Right lobe of liver (tissue), 6 donors: Measurements from ENCODE around the gene HOXC10. TPM values are rescaled to one million over a fixed set of nuclear protein-coding genes. Genes with fewer than 3 reads are reported as not detected.

Experiments used
- ATAC-seq, 4 donors: fragments of 200-7000 bp; cut with Tn5 transposase; one replicate each; pipeline ENCODE4 v1.9.1; 2020; ENCODE audit warnings: mild to moderate bottlenecking in 4 of 4, moderate library complexity in 4 of 4
- DNase-seq, 3 donors: peaks; one replicate each; pipeline ENCODE4 v3.0.0-alpha.2; 2020
- H3K27ac ChIP-seq, 3 donors: fragments of 200-600 bp; one replicate each; pipeline ENCODE4 v1.8.0; 2022
- H3K27me3 ChIP-seq, 2 donors: fragments of 200-600 bp; one replicate each; pipeline ENCODE4 v1.8.0; 2022
- H3K36me3 ChIP-seq, 4 donors: fragments of 200-600 bp; sonication (generic) in 1 of 4; one replicate each; pipeline versions ENCODE4 v1.5.1 to v1.8.0; 2017 to 2022; ENCODE audit warnings: control low read depth in 1 of 4
- H3K4me1 ChIP-seq, 4 donors: fragments of 200-600 bp; sonication (generic) in 1 of 4; one replicate each; pipeline versions ENCODE4 v1.5.1 to v1.8.0; 2017 to 2022; ENCODE audit warnings: control low read depth in 1 of 4
- H3K4me3 ChIP-seq, 3 donors: fragments of 200-600 bp; one replicate each; pipeline ENCODE4 v1.8.0; 2022
- H3K9me3 ChIP-seq, 4 donors: fragments of 200-600 bp; sonication (generic) in 1 of 4; one replicate each; pipeline versions ENCODE4 v1.5.1 to v1.8.0; 2017 to 2022; ENCODE audit warnings: control low read depth in 1 of 4
- POLR2A ChIP-seq: fragments of 450-650 bp; IDR thresholded peaks from one replicate; pipeline ENCODE4 v1.6.1; 2017; ENCODE audit warnings: antibody characterized with exemption, mild to moderate bottlenecking
- WGBS: methylation state at CpG from one replicate; pipeline ENCODE4 v1.1.6; 2018; ENCODE audit warnings: low coverage, low lambda C conversion rate; ENCODE audit not compliant: insufficient coverage; ENCODE audit errors: missing lambda C conversion rate; 5-methylcytosine and 5-hydroxymethylcytosine counted together
- intact Hi-C, 2 donors: fragments of 100-400 bp; cut with DNase I; formaldehyde crosslinking; loops; one replicate each; pipeline versions ENCODE4 v1.11.2 to v1.14.1; 2022
- total RNA-seq, 6 experiments: library from RNA; depleted of rRNA in 2 of 6; stranded (reverse); fragments of >200 nt in 2 of 6; fragmentation: NEBNext Ultra II Directional in 3 of 6; extraction: Animal tissue kit (Norgen Biotek cat#: 25700) in 3 of 6; gene quantifications; one replicate each; pipeline versions ENCODE4 v1.1.0 to v1.2.4, GENCODE V29; 2016 to 2023
- TF ChIP-seq, protein P1 (sequence below), 4 donors: fragments of 200-600 bp in 3 of 4; fragments of 450-650 bp in 1 of 4; IDR thresholded peaks; one replicate each; pipeline versions ENCODE4 v1.5.1 to v1.8.0; 2016 to 2022; ENCODE audit warnings: antibody characterized with exemption in 4 of 4, mild to moderate bottlenecking in 2 of 4
- donor health status: DM: no; HTN: yes; CAD: no.
- donor health status: DM: no; HTN: no; CAD: no.
- donor health status: DM: no; HTN: no; CAD: no.
- donor health status: DM: no; HTN: yes; CAD: no.
- donor health status: DM: no; HTN: yes; CAD: no.

Gene HOXC10
- total RNA-seq, 6 experiments from 2014 or later: not detected

DNA sequence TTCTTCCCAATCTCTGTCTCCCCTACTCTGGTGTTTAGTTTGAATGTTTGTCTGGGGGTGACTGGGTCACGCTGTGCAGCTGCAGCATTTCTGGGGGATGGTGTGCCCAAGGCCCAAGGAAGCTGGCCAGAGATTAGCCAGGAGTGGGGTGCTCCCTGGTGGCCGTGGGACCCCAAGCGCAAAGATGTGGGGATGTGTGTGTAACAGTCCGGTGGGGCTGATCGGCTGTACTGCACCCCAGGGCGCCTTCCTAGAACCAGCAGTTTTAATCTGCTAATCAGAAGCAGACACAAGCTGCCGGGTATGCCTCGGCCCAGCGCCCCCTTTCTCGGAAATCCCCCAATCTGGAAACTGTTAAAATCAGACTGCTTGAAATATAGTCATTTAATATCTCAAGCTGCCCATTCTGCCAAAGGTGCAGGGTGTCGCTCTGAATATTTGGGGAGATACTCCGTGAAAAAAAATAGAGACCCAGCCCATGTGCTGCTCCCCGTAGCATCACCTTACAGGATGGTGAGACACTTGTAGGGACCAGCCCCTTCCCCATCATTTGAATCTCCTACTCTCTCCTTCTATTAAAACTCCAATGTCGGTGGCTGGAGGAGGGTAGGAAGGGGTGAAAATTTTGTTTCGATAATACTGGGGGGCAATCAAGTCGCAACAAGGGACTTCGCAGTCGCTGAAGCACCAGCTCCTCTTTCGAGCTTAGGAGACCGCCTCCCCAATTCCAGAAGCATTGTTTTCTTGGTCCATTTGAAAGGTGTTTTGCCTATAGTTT is 19.3 kb downstream of the HOXC10 start:
- Histone ChIP-seq H3K4me1 (peaks cover 0 to 18% (median 0%) of the 10 kb centered on the region in 4 donors), H3K27me3 (peaks cover 5 to 41% of the 10 kb centered on the region in 2 donors), H3K36me3 (no peaks in the 10 kb centered on the region), H3K27ac (no peak overlapping the region), H3K9me3 (no peaks in the 10 kb centered on the region), H3K4me3 (no peak overlapping the region)
- intact Hi-C loops: no loop called here
- TF ChIP-seq, protein P1, sequence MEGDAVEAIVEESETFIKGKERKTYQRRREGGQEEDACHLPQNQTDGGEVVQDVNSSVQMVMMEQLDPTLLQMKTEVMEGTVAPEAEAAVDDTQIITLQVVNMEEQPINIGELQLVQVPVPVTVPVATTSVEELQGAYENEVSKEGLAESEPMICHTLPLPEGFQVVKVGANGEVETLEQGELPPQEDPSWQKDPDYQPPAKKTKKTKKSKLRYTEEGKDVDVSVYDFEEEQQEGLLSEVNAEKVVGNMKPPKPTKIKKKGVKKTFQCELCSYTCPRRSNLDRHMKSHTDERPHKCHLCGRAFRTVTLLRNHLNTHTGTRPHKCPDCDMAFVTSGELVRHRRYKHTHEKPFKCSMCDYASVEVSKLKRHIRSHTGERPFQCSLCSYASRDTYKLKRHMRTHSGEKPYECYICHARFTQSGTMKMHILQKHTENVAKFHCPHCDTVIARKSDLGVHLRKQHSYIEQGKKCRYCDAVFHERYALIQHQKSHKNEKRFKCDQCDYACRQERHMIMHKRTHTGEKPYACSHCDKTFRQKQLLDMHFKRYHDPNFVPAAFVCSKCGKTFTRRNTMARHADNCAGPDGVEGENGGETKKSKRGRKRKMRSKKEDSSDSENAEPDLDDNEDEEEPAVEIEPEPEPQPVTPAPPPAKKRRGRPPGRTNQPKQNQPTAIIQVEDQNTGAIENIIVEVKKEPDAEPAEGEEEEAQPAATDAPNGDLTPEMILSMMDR (IDR thresholded peaks at IDR 0.05): no peak
- no peak for TF ChIP-seq POLR2A
- 9% methylated on average over 20 of the region's 20 CpGs for WGBS
- no peak for ATAC-seq
- DNase-seq: no peak

DNA sequence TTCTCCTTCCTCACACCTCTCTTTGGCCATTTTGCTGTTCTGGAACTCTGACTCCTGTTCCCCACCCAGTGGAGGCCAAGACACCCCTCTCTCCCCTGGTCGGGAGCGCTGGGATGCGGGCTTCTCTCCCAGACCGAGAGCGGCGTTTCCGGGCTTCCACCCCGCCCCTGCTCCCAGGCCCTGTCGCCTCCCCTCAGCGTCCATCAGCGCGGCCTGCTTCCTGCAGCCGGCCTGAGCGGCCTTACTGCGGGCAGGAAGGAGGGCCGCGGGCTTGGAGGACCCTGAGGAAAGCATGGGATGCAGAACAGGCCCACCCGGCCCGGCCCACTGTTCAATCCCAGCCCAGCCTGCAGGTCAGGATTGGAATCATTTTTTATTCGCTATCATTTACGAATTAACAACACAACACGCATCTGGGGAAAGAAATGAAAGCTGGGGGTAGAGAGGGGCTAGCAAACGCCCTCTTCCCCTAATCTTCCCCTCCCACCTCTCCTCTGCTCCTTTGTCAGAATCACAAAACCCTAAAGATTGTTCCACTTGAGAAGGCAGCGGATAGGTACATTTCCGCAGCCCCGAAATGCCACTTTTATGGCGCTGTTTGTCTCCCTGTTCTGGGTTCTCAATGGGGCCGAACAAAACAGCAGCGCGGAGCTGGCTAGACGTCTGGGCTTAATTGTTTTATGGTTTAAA is 20.0 kb downstream of the HOXC10 start:
- ATAC-seq (no peak), DNase-seq (no peak)
- WGBS: 7% methylated on average over 21 of the region's 31 CpGs
- Histone ChIP-seq H3K4me3 (no peak overlapping the region), H3K27ac (no peak overlapping the region), H3K4me1 (peaks cover 0 to 13% (median 0%) of the 10 kb centered on the region in 4 donors), H3K27me3 (peaks cover 5 to 41% of the 10 kb centered on the region in 2 donors), H3K36me3 (no peaks in the 10 kb centered on the region), H3K9me3 (no peaks in the 10 kb centered on the region)
- TF ChIP-seq POLR2A: no peak
- TF ChIP-seq, protein P1 (IDR thresholded peaks at IDR 0.05): no peak
- intact Hi-C loops: loop anchor here (5.0 kb wide), 2 partner anchors 197 to 202 kb away; no protein-coding TSS in a partner anchor

DNA sequence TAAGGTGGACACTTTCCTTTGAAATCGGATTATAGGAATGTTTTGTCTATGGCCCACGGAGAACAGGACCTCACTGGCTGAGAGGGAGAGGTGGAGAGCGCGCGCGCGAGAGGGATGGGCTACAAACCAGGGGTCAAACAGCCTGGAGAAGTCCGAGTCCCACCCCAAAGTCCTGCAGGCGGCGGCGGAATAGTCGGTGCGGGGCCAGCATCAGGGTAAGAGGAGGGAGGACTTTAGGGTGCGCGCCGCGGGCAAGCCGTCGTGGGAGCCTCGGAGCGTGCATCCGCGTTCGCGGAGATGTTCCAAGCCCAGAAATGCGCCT is 20.5 kb downstream of the HOXC10 start:
- Histone ChIP-seq H3K27me3 (peaks cover 5 to 41% of the 10 kb centered on the region in 2 donors), H3K9me3 (no peaks in the 10 kb centered on the region), H3K4me3 (no peak overlapping the region), H3K27ac (no peak overlapping the region), H3K36me3 (no peaks in the 10 kb centered on the region), H3K4me1 (peaks cover 0 to 8% (median 0%) of the 10 kb centered on the region in 4 donors)
- TF ChIP-seq, protein P1 (IDR thresholded peaks at IDR 0.05): no peak
- no peak for TF ChIP-seq POLR2A
- intact Hi-C loops: loop anchor here (5.0 kb wide), 2 partner anchors 197 to 202 kb away; no protein-coding TSS in a partner anchor
- 4% methylated on average over 16 of the region's 26 CpGs for WGBS
- no peak for DNase-seq
- no peak for ATAC-seq

DNA sequence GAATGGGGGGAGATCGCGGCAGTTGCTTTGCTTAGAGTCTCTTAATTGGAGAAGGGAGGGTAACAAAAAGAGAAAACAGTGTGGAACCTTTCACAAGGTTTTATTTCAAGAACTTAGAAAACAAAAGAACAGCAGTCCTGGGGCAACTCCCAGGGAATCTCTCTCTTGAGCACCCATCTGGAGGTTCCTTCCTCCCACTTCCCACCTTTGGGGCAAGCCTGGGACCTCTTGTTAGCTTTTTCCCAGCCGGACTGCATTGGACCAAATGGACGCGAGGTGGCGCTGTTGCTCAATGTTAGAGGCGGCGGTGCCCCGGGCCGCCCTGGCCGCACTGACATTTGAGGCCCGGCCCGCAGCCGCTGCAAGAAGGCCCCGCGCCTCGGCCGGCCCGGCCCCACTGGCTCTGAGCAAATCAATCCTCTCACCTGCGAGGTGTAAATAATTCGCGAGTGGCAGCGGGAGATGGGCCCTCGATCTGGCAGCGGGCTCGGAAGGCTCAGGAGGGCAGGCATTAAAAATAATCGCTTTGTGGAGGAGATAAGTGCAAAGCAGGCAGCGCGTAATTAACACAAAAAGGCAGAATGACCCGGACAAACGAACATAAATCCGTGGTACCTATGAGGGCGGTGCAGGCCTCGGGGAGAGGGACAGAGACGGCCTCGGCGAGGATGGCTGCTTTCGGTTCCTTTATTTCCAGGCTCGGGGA is 21.1 kb downstream of the HOXC10 start:
- no peaks in the 10 kb centered on the region for H3K36me3 ChIP-seq
- 5% methylated on average over 26 of the region's 39 CpGs for WGBS
- no peak for TF ChIP-seq POLR2A
- TF ChIP-seq, protein P1 (IDR thresholded peaks at IDR 0.05): peak; percentile 95 to 97 (median 95)
- H3K27me3 ChIP-seq: peaks cover under 1 to 42% of the 10 kb centered on the region in 2 donors
- H3K4me3 ChIP-seq: peak overlapping the region in 1 of 3 donors; percentile 11
- no peaks in the 10 kb centered on the region for H3K9me3 ChIP-seq
- peak; percentile 92 to 97 (median 95) for ATAC-seq
- H3K4me1 ChIP-seq: peaks cover 0 to 7% (median 0%) of the 10 kb centered on the region in 4 donors
- intact Hi-C loops: loop anchor here (5.0 kb wide), 2 partner anchors 196 to 201 kb away; no protein-coding TSS in a partner anchor
- no peak overlapping the region for H3K27ac ChIP-seq
- peak; percentile 86 to 89 (median 88) for DNase-seq
